HepG2 (cell line): ENCODE data around the gene RFC2. TPM values are rescaled to one million over a fixed set of nuclear protein-coding genes. Genes with fewer than 3 reads are reported as not detected.
"Not testable (repeated sequence)": the region's sequence is repeated elsewhere in the genome, so short reads cannot be mapped to it uniquely, and the experiment has no call there.

Experiments used
- ATAC-seq: fragments of 200-7000 bp; cut with Tn5 transposase; 3 replicates; pipeline ENCODE4 v1.9.1; 2020; ENCODE audit warnings: mild to moderate bottlenecking, moderate library complexity
- BruUV-seq: library from RNA; stranded (reverse); fragments of 400-500 nt; replicated peaks from 2 replicates; lab custom pipeline; 2021; lab: Mats Ljungman, UMichigan
- CTCF ChIA-PET: fragments of 300-600 bp; formaldehyde crosslinking; extraction: SDS; loops from one replicate; lab custom pipeline; 2021; ENCODE audit warnings: low total read pairs, inconsistent platforms, low intra/inter-chr PET ratio; lab: Yijun Ruan, JAX
- POLR2A ChIA-PET: fragments of 350-600 bp; sonication (Branson Sonifier 250); formaldehyde crosslinking; loops from one replicate; lab custom pipeline; 2020; ENCODE audit warnings: antibody characterized with exemption, inconsistent platforms; lab: Yijun Ruan, JAX
- DNase-seq: peaks from one replicate; pipeline ENCODE4 v3.0.0-alpha.2; 2015; ENCODE audit warnings: low spot score
- FAIRE-seq: peaks from 3 replicates; lab custom pipeline; 2011; peaks lifted over from hg19 to GRCh38; lab: Jason Lieb, UNC
- H2AFZ ChIP-seq: one replicate; pipeline ENCODE4 v1.6.1; 2011; ENCODE audit warnings: low read length, inconsistent platforms
- H3K27ac ChIP-seq: fragments of 300-600 bp; 3 replicates; pipeline ENCODE4 v1.8.0; 2011; ENCODE audit warnings: mixed run types, mild to moderate bottlenecking, mixed read lengths, low read length, inconsistent platforms; ENCODE audit not compliant: insufficient read depth; ENCODE audit errors: extremely low read length
- H3K27me3 ChIP-seq, 2 experiments: fragments of 200-600 bp in 1 of 2; 2 replicates in 1 of 2; 3 replicates in 1 of 2; pipeline versions ENCODE4 v1.6.0 to v1.8.0; 2011; ENCODE audit warnings: low read length in 2 of 2, mild to moderate bottlenecking in 2 of 2, moderate library complexity in 2 of 2, inconsistent platforms in 1 of 2; ENCODE audit not compliant: insufficient read depth in 2 of 2, control insufficient read depth in 1 of 2
- H3K36me3 ChIP-seq, 2 experiments: fragments of 200-600 bp in 1 of 2; replicated peaks in 1 of 2; 2 replicates in 1 of 2; 3 replicates in 1 of 2; pipeline versions ENCODE4 v1.5.1 to v1.8.0; 2011; ENCODE audit warnings: low read length in 2 of 2, inconsistent platforms in 1 of 2; ENCODE audit not compliant: insufficient read depth in 2 of 2, control insufficient read depth in 1 of 2
- H3K4me1 ChIP-seq: 2 replicates; pipeline ENCODE4 v1.5.1; 2012; ENCODE audit warnings: low read length, inconsistent platforms; ENCODE audit not compliant: insufficient read depth
- H3K4me2 ChIP-seq: 2 replicates; pipeline ENCODE4 v1.6.0; 2011; ENCODE audit warnings: low read depth, low read length, inconsistent platforms
- H3K4me3 ChIP-seq, 3 experiments: fragments of 200-600 bp in 1 of 3; sonication (generic), shearing (Covaris generic) in 1 of 3; replicated peaks in 1 of 3; 2 replicates each; pipeline ENCODE4 v1.5.1; 2011 to 2016; ENCODE audit warnings: low read length in 3 of 3, inconsistent platforms in 2 of 3, low read depth in 2 of 3, mild to moderate bottlenecking in 2 of 3, control low read depth in 1 of 3, mixed read lengths in 1 of 3; ENCODE audit not compliant: insufficient read depth in 1 of 3
- H3K79me2 ChIP-seq: one replicate; pipeline ENCODE4 v1.6.1; 2011; ENCODE audit warnings: low read length, inconsistent platforms; ENCODE audit not compliant: insufficient read depth
- H3K9ac ChIP-seq: 2 replicates; pipeline ENCODE4 v1.6.0; 2011; ENCODE audit warnings: mild to moderate bottlenecking, low read depth, low read length, inconsistent platforms; ENCODE audit not compliant: insufficient read depth
- H3K9me3 ChIP-seq: 2 replicates; pipeline ENCODE4 v1.5.1; 2012; ENCODE audit warnings: mild to moderate bottlenecking, low read length
- H4K20me1 ChIP-seq: 2 replicates; pipeline ENCODE4 v1.6.0; 2011; ENCODE audit warnings: inconsistent platforms, mild to moderate bottlenecking, low read length, moderate library complexity; ENCODE audit not compliant: insufficient read depth
- NFKBIZ ChIP-seq: IDR thresholded peaks from 2 replicates; pipeline ENCODE4 v1.6.1; 2018; ENCODE audit warnings: missing genetic modification reagents, missing compliant biosample characterization
- SMYD3 ChIP-seq: sonication (generic); formaldehyde crosslinking; IDR thresholded peaks from 2 replicates; pipeline ENCODE4 v1.8.1; 2023; ENCODE audit warnings: mild to moderate bottlenecking, missing genetic modification reagents
- WGBS: methylation state at CpG from one replicate; pipeline ENCODE4 v1.1.6; 2017; ENCODE audit warnings: low lambda C conversion rate; 5-methylcytosine and 5-hydroxymethylcytosine counted together
- in situ Hi-C: cut with HindIII; loops from 2 replicates; pipeline ENCODE4 v1.10.0; 2017; ENCODE audit warnings: low pct_unique_long_range_greater_than_20kb; ENCODE audit not compliant: extremely low pct_ligation_motif_present
- intact Hi-C: fragments of 100-400 bp; cut with micrococcal nuclease; formaldehyde crosslinking; loops from one replicate; pipeline ENCODE4 v1.10.0; 2022; ENCODE audit not compliant: unreplicated experiment
- polyA plus RNA-seq, 8 experiments: library from polyadenylated mRNA; depleted of rRNA in 3 of 8; stranded (reverse) in 7 of 8; unstranded in 1 of 8; fragments of >200 nt; fragmentation: Illumina TruSeq in 4 of 8; extraction: Trizol in 4 of 8; gene quantifications; 2 replicates each; pipeline versions ENCODE4 v1.2.1 to v1.2.3, GENCODE V29; 2011 to 2016; ENCODE audit warnings: low read depth in 4 of 8, missing spikeins in 1 of 8, mixed read lengths in 1 of 8; ENCODE audit not compliant: insufficient read depth in 1 of 8
- total RNA-seq, 5 experiments: library from RNA; depleted of rRNA; stranded (reverse); fragments of >200 nt; fragmentation: Illumina TruSeq; extraction: Trizol; gene quantifications; 2 replicates each; pipeline ENCODE4 v1.2.3, GENCODE V29; 2016; ENCODE audit warnings: low read depth in 1 of 5

RFC2 gene
- total and polyA plus RNA-seq, 2 of the 13 experiments (the other 11 are each of a cell fraction or from before 2014, with no cell fraction given): 14.6 to 43.5 TPM

GRCh38 chr7:74224907-74225306, 29.3 kb downstream of the RFC2 start:
- BruUV-seq, CTCF ChIA-PET, H3K9me3 ChIP-seq: not testable (repeated sequence)

DNA sequence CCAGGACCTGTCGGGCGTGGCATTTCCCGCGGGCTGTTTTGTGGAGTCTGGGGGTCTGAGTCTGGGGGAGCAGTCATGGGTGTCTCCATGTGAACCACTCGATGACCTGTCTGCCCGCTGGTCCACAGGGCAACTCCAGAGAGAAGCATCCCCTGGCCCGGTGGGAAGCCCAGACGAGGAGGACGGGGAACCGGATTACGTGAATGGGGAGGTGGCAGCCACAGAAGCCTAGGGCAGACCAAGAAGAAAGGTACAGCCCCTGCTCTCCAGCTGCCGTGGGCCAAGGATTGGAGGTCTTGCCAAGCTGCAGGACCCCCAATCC, 29.7 kb downstream of the RFC2 start:
- in situ Hi-C loops: loop anchor here (25.0 kb wide), 1 partner anchor 338 kb away; no protein-coding TSS in a partner anchor
- Histone ChIP-seq H3K79me2 (no peaks in the 10 kb centered on the region), H4K20me1 (no peaks in the 10 kb centered on the region), H3K27me3 (no peaks in the 10 kb centered on the region), H3K4me3 (no peak overlapping the region), H3K9me3 (no peaks in the 10 kb centered on the region), H3K36me3 (peaks cover 0 to 6% of the 10 kb centered on the region in 2 experiments; a peak in 3 of 5 replicates), H3K9ac (no peak overlapping the region), H3K4me2 (no peak overlapping the region), H3K4me1 (peaks cover 19% of the 10 kb centered on the region), H2AFZ (no peak overlapping the region), H3K27ac (no peak overlapping the region)
- WGBS: 88% methylated on average over 8 of the region's 12 CpGs
- ChIA-PET CTCF (no interaction called here), POLR2A (no interaction called here)
- FAIRE-seq (no peak), ATAC-seq (no peak), DNase-seq (no peak)
- no TSS peak for BruUV-seq
- TF ChIP-seq SMYD3 (CRISPR knock-in tag): no peak
- no peak for TF ChIP-seq NFKBIZ
- intact Hi-C loops: no loop called here

More at GRCh38 chr7:74224907-74225306, 29.3 kb downstream of the RFC2 start:
- H3K4me3 ChIP-seq, POLR2A ChIA-PET, H3K4me2 ChIP-seq, H2AFZ ChIP-seq, H3K27ac ChIP-seq, DNase-seq, H3K36me3 ChIP-seq, FAIRE-seq, H3K79me2 ChIP-seq, H3K27me3 ChIP-seq, H3K9ac ChIP-seq, H4K20me1 ChIP-seq, ATAC-seq, intact Hi-C loops: not testable (repeated sequence)
- WGBS: over 99% methylated on average over 10 of the region's 13 CpGs
- in situ Hi-C loops: loop anchor here (25.0 kb wide), 1 partner anchor 337 kb away; no protein-coding TSS in a partner anchor
- H3K4me1 ChIP-seq: peaks cover 15% of the 10 kb centered on the region
